CD4-positive, alpha-beta T cell (primary cell): ENCODE data around the gene SAMD14. TPM values are rescaled to one million over a fixed set of nuclear protein-coding genes. Genes with fewer than 3 reads are reported as not detected.

ENCODE experiments used
- ATAC-seq: fragments of 200-7000 bp; cut with Tn5 transposase; one replicate; pipeline ENCODE4 v1.10.0; 2022; ENCODE audit warnings: mild to moderate bottlenecking; ENCODE audit not compliant: poor library complexity
- CTCF ChIA-PET: fragments of 350-600 bp; sonication (Branson Sonifier 250); formaldehyde crosslinking; loops from one replicate; lab custom pipeline; 2021; ENCODE audit warnings: antibody characterized with exemption, inconsistent platforms; lab: Charles Lee
- POLR2A ChIA-PET: fragments of 350-600 bp; sonication (Branson Sonifier 250); formaldehyde crosslinking; loops from one replicate; lab custom pipeline; 2021; ENCODE audit warnings: antibody characterized with exemption, inconsistent platforms; lab: Charles Lee
- DNase-seq, 14 experiments: peaks; one replicate each; pipeline ENCODE4 v3.0.0-alpha.2; 2013 to 2020; ENCODE audit warnings: mixed read lengths in 2 of 14
- H3K27ac ChIP-seq, 2 donors: one replicate each; pipeline versions ENCODE4 v1.5.1 to v1.7.0; 2013; ENCODE audit warnings: low read length in 2 of 2, low read depth in 1 of 2, mild to moderate bottlenecking in 1 of 2
- H3K27me3 ChIP-seq, 2 experiments: 1 replicate in 1 of 2; 2 replicates in 1 of 2; pipeline versions ENCODE4 v1.6.1 to v1.7.0; 2013; ENCODE audit warnings: low read length in 2 of 2, control low read depth in 1 of 2, mild to moderate bottlenecking in 1 of 2, moderate library complexity in 1 of 2; ENCODE audit not compliant: insufficient read depth in 2 of 2, control insufficient read depth in 1 of 2
- H3K36me3 ChIP-seq: one replicate; pipeline ENCODE4 v1.6.1; 2013; ENCODE audit warnings: low read length, control low read depth; ENCODE audit not compliant: insufficient read depth
- H3K4me1 ChIP-seq: one replicate; pipeline ENCODE4 v1.6.1; 2013; ENCODE audit warnings: low read length, control low read depth; ENCODE audit not compliant: insufficient read depth
- H3K4me3 ChIP-seq: one replicate; pipeline ENCODE4 v1.5.1; 2013; ENCODE audit warnings: mild to moderate bottlenecking, low read length, moderate library complexity
- H3K9me3 ChIP-seq, 2 experiments: 1 replicate in 1 of 2; 2 replicates in 1 of 2; pipeline versions ENCODE4 v1.6.1 to v1.7.0; 2013; ENCODE audit warnings: low read length in 2 of 2, mild to moderate bottlenecking in 2 of 2, control low read depth in 1 of 2, moderate library complexity in 1 of 2; ENCODE audit not compliant: control insufficient read depth in 1 of 2, insufficient read depth in 1 of 2
- H3K27ac Mint-ChIP-seq: one replicate; pipeline ENCODE4 v1.8.0; 2020; ENCODE audit warnings: mixed read lengths
- H3K27me3 Mint-ChIP-seq: one replicate; pipeline ENCODE4 v1.8.0; 2021; ENCODE audit warnings: mixed read lengths
- H3K36me3 Mint-ChIP-seq: one replicate; pipeline ENCODE4 v1.8.0; 2021; ENCODE audit warnings: low read depth, mixed read lengths
- H3K4me1 Mint-ChIP-seq: one replicate; pipeline ENCODE4 v1.8.0; 2021; ENCODE audit warnings: low read depth, mixed read lengths
- H3K4me3 Mint-ChIP-seq: one replicate; pipeline ENCODE4 v1.8.0; 2020; ENCODE audit warnings: mild to moderate bottlenecking, mixed read lengths
- H3K9me3 Mint-ChIP-seq: one replicate; pipeline ENCODE4 v1.8.0; 2020; ENCODE audit warnings: mixed read lengths
- intact Hi-C, 2 experiments: fragments of 100-400 bp; cut with DNase I in 1 of 2; cut with micrococcal nuclease in 1 of 2; formaldehyde crosslinking; loops; one replicate each; pipeline versions ENCODE4 v1.15.1 to v1.9.0; 2023 to 2025; cut with DNase I, micrococcal nuclease
- total RNA-seq, 174 experiments: library from RNA in 2 of 174; stranded (reverse) in 2 of 174; gene quantifications; one replicate each; pipeline ENCODE4 v1.2.3 and lab custom pipeline; 2021 to 2026
- TF ChIP-seq, protein P1 (sequence below): fragments of 200-600 bp; IDR thresholded peaks from one replicate; pipeline ENCODE4 v1.8.0; 2022; ENCODE audit warnings: antibody characterized with exemption, mild to moderate bottlenecking

SAMD14 gene
- total RNA-seq, 2 experiments from 2014 or later: 0.33 to 0.53 TPM

DNA sequence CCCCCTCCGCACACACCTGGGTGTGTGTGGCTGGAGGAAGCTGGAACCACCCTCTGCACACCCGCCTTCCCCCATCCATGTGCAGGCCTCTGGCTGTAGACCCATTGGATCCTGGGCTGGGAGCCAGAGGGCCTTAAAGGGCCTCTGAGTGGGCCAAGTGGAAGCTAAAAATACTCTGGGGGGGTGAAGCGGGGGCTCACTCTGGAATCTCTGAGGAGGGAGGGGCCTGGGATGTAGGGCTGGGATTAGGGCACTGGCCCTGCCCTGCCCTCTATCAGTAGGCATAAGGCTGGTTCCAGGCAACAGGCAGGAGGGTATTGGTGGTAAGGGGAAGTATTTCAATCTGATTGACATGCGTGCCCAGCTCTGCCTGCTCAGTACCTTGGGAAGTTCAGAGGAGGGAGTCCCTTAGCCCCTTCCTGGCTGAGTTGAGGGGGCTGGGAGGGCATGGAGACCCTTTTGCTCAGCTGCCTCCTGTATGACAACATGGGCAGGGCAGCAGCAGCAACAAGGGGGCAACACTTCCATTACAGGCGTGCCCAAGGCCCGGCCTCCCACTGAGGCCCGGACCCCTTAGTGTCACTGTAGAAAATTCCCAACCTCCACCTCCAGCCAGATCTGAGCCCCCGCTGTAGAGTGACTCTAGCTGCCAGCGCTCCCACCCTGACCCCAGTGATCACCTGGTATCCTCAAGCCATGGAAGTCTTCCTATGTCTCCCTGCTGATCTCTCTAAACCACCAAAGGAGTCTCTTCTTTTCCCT is 68.8 kb downstream of the SAMD14 start:
- peaks cover 23% of the 10 kb centered on the region for H3K4me1 Mint-ChIP-seq
- no peak overlapping the region for H3K27ac Mint-ChIP-seq
- peaks cover 11% of the 10 kb centered on the region for H3K4me1 ChIP-seq
- intact Hi-C loops: no loop called here
- H3K36me3 ChIP-seq: no peaks in the 10 kb centered on the region
- no peak overlapping the region for H3K27ac ChIP-seq
- peaks cover 5% of the 10 kb centered on the region for H3K36me3 Mint-ChIP-seq
- DNase-seq (no peak), ATAC-seq (no peak)
- H3K9me3 Mint-ChIP-seq: no peaks in the 10 kb centered on the region
- ChIA-PET POLR2A (no interaction called here), CTCF (interaction anchor here (1.1 kb wide), 1 partner anchor 26 kb away, joined by 3 read pairs; no protein-coding TSS in a partner anchor)
- H3K9me3 ChIP-seq: no peaks in the 10 kb centered on the region
- no peak overlapping the region for H3K4me3 Mint-ChIP-seq
- TF ChIP-seq, protein P1, sequence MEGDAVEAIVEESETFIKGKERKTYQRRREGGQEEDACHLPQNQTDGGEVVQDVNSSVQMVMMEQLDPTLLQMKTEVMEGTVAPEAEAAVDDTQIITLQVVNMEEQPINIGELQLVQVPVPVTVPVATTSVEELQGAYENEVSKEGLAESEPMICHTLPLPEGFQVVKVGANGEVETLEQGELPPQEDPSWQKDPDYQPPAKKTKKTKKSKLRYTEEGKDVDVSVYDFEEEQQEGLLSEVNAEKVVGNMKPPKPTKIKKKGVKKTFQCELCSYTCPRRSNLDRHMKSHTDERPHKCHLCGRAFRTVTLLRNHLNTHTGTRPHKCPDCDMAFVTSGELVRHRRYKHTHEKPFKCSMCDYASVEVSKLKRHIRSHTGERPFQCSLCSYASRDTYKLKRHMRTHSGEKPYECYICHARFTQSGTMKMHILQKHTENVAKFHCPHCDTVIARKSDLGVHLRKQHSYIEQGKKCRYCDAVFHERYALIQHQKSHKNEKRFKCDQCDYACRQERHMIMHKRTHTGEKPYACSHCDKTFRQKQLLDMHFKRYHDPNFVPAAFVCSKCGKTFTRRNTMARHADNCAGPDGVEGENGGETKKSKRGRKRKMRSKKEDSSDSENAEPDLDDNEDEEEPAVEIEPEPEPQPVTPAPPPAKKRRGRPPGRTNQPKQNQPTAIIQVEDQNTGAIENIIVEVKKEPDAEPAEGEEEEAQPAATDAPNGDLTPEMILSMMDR: no peak
- no peak overlapping the region for H3K4me3 ChIP-seq
- H3K27me3 Mint-ChIP-seq: no peaks in the 10 kb centered on the region
- H3K27me3 ChIP-seq: no peaks in the 10 kb centered on the region

Other genes with a start within 250 kb of the SAMD14 start
- gene DLX4, start 161.0 kb downstream of the SAMD14 start, total RNA-seq: under 1 TPM; 0.59 to 0.85 TPM
- not detected for gene DLX3, start 134.9 kb downstream of the SAMD14 start, total RNA-seq
- 1 to 10 TPM; 2.3 to 2.4 TPM for gene ITGA3, start 74.0 kb downstream of the SAMD14 start, total RNA-seq
- 10 to 100 TPM in 1 of 2 experiments, 1 to 10 TPM in 1; 8.7 to 10.1 TPM for gene PDK2, start 34.8 kb downstream of the SAMD14 start, total RNA-seq
- 10 to 100 TPM; 53.4 to 55.7 TPM for gene PPP1R9B, start 20.5 kb upstream of the SAMD14 start, total RNA-seq
- gene SGCA, start 35.8 kb upstream of the SAMD14 start, total RNA-seq: not detected
- gene COL1A1, start 71.5 kb upstream of the SAMD14 start, total RNA-seq: 10 to 100 TPM in 1 of 2 experiments, 1 to 10 TPM in 1; 10.0 to 11.4 TPM
- not detected for gene TMEM92, start 144.3 kb upstream of the SAMD14 start, total RNA-seq
- 10 to 100 TPM; 11.0 to 12.2 TPM for gene XYLT2, start 216.0 kb upstream of the SAMD14 start, total RNA-seq
- 10 to 100 TPM; 13.7 to 14.8 TPM for gene MRPL27, start 243.0 kb upstream of the SAMD14 start, total RNA-seq
- under 1 TPM; 0.36 to 0.92 TPM for gene EME1, start 243.1 kb upstream of the SAMD14 start, total RNA-seq